Stimulated activated CD8-positive, alpha-beta memory T cell treated with anti-CD3 and anti-CD28 coated beads, Interleukin-2, amount 100 ng/mL, for 1 hour (primary cell): Measurements from ENCODE around the gene PRDM16.

ENCODE experiments used
- DNase-seq, 2 donors: peaks; one replicate each; pipeline ENCODE4 v3.0.0-alpha.2; 2020; ENCODE audit warnings: low read depth in 2 of 2

The PRDM16 gene

DNA sequence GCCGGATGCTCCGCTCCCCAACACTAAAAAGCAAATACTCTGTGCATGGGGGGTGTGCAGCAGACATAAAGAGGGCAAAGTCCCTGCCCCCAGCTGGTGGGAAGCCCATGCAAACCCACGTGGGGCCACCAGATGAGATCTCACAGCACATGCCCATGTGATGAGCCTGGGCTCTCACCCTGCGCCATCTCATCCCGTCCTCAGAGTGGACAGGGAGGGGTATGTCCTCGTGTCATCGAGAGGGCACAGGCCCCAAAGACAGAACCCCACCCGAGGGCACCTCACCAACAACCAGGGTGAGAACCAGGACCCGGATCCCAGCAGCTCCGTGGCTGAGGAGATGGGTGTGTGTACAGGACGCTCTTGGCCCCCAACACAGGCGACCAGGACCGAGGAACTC, 360.3 kb downstream of the PRDM16 start:
- DNase-seq: no peak

GRCh38 chr1:3429766-3430165, 360.8 kb downstream of the PRDM16 start:
- no peak for DNase-seq

GRCh38 chr1:3430406-3430805, 361.4 kb downstream of the PRDM16 start:
- DNase-seq: no peak

- DNase-seq: no peak
Measured at GRCh38 chr1:3430820-3431219, 361.8 kb downstream of the PRDM16 start.

- DNase-seq: no peak
Measured at GRCh38 chr1:3431266-3431665, 362.3 kb downstream of the PRDM16 start.

DNA sequence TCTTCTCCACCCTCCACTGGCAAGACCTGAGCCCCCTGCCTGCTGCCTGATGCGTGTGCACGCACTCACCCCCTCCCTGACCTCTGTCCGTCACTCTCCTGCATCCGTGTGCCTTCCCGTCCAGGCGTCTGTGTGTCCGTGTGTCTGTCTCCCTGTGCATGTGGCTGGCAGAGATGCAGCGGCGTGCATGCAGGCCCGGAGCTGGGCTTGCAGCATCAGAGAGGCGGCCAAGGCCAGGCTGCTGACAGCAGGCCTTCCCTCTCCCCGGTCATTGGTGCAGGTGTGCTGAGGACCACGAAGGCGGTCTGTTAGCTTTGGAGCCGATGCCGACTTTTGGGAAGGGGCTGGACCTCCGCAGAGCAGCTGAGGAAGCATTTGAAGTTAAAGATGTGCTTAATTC, 362.7 kb downstream of the PRDM16 start:
- DNase-seq: no peak

GRCh38 chr1:3432306-3432705, 363.3 kb downstream of the PRDM16 start:
- no peak for DNase-seq

DNA sequence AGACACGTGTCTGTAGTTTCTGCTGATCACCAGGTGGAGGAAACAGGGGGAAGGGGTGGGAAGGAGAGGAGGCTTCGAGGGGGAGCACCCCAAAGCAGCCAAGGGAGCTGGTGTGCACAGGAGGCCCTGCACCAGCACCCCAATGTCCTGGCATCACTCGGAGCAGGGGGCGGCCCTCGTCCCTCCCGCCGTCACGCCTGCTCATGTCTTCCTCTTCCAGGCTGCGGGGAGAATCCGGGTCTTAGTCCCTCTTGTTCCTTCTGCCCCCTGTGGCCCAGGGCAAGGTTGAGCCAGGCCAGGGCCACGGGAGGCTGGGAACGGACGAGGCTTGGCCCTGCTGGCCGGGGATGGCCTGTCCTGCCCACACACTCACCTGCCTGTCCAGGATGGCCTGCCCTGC, 364.1 kb downstream of the PRDM16 start:
- DNase-seq: no peak

DNA sequence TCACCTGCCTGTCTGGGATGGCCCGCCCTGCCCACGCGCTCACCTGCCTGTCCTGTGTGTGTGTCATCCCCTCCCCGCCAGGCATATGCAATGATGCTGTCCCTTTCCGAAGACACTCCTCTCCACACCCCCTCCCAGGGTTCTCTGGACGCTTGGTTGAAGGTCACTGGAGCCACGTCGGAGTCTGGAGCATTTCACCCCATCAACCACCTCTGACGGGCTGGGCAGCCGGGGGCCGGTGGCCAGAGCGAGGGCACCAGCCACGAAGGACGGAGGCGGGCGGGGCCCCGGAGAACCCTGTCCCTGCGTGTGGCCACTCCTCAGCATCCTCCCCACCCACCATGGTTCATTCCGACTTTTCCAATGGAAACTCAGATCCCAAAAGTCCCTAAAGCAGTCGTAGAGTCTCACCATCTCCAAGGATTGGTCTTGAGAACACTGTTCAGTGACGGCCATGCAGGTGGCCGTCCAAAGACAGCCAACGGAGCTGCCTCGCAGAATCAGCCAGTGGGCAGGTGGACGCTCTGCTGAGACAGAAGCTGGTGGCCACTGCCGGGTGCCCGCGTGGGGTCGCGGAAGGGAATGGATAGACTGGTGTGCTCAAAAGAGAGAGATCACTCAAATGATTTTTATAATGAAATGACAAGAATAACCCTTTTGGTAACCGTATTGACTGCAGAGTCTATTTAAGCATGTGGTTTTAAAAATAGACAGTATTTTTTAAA, 364.8 kb downstream of the PRDM16 start:
- no peak for DNase-seq

DNA sequence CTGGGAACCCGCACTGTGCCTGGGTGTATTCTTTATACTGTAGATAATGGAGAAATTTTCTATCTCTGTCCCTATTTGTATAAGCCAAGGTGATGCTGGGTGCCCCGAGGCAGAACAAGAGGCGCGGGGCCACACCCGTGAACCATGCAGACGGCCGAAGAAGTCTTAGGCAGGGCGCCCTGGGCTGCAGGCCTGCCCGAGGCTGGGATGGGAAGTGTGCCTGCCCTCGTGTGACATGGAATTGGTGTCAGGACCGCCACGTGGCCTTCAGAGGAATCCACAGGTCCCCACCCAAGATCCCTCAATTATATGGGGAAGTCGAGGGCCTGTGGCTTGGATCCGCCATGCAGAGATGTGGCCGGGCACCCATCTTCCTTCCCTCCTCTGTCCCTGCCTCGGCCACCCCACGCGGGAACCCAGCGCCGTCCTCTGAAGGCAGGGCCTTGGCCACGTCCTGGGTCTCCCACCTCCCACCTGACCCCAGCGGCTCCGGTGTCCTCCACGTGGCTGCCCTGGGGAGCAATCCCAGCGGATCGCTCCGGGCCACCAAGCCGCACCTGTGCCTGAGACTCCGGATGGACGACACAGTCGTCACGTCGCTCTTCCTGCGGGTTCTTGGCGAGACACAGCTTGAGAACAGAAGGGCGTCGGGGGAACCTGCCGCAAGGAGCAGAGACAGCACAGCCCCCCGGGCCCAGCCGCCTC, 365.6 kb downstream of the PRDM16 start:
- DNase-seq: no peak

DNA sequence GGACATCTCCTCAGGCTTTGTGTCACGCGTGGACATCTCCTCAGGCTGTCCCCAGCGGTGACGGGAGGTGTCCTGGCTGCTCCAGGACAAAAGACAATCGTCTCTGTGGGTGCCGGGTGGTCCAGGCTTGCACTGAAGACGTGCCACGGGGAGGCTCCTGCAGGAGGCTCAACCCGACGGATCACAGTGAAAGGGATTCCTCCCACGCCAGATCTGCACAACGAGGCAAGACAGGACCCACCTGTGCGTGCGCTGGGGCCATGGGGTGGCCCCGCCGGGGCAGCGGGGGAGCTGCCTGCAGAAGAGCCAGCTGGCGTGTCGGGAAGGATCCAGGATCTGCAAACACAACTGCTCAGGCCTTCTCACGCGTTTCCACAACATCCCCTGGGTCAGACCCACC, 366.7 kb downstream of the PRDM16 start:
- no peak for DNase-seq

GRCh38 chr1:3436451-3436850, 367.4 kb downstream of the PRDM16 start:
- no peak for DNase-seq

DNA sequence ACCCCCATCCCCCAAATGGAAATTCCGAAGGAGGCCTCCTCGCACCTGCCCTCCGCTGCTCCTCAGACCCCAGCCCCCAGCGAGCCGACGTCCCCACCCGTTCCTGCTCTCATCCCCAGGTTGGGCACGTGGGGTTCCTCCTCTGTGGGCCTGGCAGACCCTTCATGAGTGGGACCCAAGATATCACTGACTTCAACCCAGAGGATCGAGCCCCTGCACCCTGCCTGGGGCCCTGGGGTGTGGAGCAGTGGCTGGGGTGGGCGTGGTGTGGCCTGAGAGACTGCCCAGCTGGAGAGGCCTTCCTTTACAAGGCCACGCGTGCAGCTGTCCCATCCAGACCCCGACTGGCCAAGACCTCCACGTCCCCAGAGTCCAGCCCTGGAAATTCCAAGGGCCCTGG, 367.9 kb downstream of the PRDM16 start:
- no peak for DNase-seq

GRCh38 chr1:3438661-3439180, 369.7 kb downstream of the PRDM16 start:
- DNase-seq: no peak

GRCh38 chr1:3439346-3440299, 370.6 kb downstream of the PRDM16 start:
- DNase-seq: no peak

- no peak for DNase-seq
Measured at GRCh38 chr1:3440300-3440681, 371.3 kb downstream of the PRDM16 start.

- DNase-seq: no peak
Measured at GRCh38 chr1:3440711-3441409, 371.9 kb downstream of the PRDM16 start.

DNA sequence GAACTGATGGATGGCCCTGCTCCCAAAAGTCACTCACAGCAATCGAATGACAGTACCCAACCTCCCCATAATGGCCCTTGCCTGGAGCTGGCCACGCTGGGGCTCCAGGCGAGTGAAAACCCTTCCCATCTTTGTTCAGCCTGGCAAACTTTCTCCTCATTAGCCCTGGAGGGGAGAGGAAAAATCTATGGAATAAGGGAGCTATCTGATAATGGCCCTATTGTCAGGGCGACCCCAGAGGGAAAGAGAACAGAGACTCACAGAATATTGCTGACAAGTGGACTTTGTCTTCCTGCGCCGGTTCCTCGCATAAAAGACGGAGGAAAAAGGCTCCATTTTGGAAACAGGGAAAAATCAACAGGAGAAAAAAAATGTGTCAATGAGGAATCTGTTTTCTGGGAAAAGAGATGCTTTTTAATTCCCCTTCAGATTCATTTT, 372.4 kb downstream of the PRDM16 start:
- no peak for DNase-seq

GRCh38 chr1:3441880-3442279, 372.9 kb downstream of the PRDM16 start:
- no peak for DNase-seq

GRCh38 chr1:3442331-3442730, 373.3 kb downstream of the PRDM16 start:
- DNase-seq: no peak

- DNase-seq: no peak
Measured at GRCh38 chr1:3442901-3443300, 373.9 kb downstream of the PRDM16 start.

- no peak for DNase-seq
Measured at GRCh38 chr1:3443807-3444206, 374.8 kb downstream of the PRDM16 start.
